WI38 (cell line): ENCODE results near the gene CTAGE1.

ENCODE experiments used
- H3K4me3 ChIP-seq: 2 replicates; pipeline ENCODE4 v1.5.1; 2011; ENCODE audit warnings: low read depth, mild to moderate bottlenecking, control low read depth, low read length
- TF ChIP-seq, protein P1 (sequence below): IDR thresholded peaks from 2 replicates; pipeline ENCODE4 v1.5.1; 2012; ENCODE audit warnings: low read depth, mild to moderate bottlenecking, control low read depth, low read length

Gene CTAGE1

DNA sequence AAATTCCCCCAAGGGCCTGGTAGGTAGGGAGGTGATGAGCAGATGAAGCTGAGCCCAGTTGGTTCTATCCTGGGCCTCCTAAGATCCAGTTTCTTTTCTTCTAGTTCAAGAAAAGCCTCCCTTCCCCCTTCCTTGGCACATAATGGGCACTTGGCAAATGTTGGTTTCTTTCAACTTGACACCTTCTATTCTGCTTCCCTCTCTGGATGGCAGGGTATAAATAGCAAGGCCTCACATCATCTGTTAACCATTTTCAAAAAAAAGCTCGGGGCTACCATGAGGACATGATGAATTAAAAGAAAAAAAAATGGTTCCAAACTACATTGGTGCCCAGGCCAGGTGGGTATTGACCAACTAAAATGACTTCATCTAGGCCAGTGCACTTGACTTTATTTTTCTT is 29.9 kb downstream of the CTAGE1 start:
- TF ChIP-seq, protein P1, sequence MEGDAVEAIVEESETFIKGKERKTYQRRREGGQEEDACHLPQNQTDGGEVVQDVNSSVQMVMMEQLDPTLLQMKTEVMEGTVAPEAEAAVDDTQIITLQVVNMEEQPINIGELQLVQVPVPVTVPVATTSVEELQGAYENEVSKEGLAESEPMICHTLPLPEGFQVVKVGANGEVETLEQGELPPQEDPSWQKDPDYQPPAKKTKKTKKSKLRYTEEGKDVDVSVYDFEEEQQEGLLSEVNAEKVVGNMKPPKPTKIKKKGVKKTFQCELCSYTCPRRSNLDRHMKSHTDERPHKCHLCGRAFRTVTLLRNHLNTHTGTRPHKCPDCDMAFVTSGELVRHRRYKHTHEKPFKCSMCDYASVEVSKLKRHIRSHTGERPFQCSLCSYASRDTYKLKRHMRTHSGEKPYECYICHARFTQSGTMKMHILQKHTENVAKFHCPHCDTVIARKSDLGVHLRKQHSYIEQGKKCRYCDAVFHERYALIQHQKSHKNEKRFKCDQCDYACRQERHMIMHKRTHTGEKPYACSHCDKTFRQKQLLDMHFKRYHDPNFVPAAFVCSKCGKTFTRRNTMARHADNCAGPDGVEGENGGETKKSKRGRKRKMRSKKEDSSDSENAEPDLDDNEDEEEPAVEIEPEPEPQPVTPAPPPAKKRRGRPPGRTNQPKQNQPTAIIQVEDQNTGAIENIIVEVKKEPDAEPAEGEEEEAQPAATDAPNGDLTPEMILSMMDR = no peak
- H3K4me3 ChIP-seq = no peak overlapping the region

GRCh38 chr18:22387364-22387763 is 30.4 kb downstream of the CTAGE1 start:
- H3K4me3 ChIP-seq = no peak overlapping the region
- TF ChIP-seq, protein P1 = no peak

DNA sequence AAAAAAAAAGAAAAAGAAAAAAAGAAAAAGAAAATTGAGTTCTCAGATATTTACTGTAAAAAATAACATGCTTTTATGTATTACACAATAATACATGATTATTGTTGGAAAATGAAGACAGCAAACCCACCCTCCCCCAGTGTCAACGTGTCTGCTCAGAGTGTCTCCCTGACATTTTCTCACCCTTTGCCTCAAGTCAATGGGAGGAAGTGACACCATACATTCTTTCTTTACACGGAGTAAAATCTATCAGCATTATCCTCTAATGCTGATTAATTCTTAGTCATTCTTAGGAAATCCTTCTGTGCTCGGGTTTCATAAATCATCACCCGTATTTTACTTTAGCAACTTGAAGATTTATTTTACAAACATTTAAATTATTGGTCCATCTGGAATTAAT is 32.0 kb downstream of the CTAGE1 start:
- TF ChIP-seq, protein P1 = no peak
- no peak overlapping the region for H3K4me3 ChIP-seq

DNA sequence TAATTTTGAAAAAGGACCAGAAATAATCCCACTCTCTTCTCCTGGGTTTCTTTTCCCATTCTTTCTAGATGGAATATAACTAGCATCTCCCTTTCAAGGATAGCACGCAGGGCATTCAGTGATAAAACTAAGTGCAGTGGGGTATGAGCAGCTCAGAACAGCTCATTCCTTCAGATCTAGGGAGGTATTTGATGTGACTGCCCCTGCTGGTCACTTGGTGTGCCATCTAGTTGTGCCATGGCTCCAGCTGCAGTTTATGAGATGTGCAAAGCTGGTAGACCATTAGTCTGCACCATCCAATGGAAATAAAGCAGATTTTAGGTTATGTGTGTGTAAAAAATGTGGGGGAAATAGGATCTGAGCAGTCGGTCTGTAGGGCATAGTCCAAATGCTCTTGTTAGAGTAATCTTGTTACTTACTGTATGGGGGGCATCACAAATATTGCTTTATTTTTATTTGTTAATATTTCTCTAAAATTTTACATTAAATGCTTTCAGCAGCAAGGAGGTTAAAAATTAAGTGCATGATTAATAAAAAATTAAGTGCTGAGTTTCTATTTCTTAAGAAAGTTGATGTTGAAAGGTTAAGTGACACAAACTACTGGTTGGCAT is 38.9 kb downstream of the CTAGE1 start:
- TF ChIP-seq, protein P1 = peak; percentile 38; the same call in 1 of the 2 replicates
- H3K4me3 ChIP-seq = no peak overlapping the region

DNA sequence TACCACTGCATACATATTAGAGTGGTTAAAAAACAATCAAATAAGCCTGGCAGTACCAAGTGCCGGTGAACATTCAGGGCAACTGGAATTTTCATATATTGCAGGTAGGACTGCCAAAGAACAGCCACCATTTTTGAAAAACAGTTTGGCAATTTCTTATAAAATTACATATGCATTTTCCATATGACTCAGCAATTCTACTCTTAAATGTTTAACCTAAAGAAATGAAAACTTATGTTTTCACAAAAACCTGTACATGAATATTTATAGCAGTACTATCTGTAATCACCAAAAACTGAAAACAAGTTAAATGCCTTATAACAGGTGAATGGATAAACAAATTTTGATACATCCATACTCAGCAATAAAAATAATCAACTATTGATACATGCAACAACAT is 39.9 kb downstream of the CTAGE1 start:
- TF ChIP-seq, protein P1 = no peak
- no peak overlapping the region for H3K4me3 ChIP-seq

- TF ChIP-seq, protein P1 = no peak
- H3K4me3 ChIP-seq = no peak overlapping the region
These were observed 47.3 kb downstream of the CTAGE1 start for GRCh38 chr18:22370414-22370813.

DNA sequence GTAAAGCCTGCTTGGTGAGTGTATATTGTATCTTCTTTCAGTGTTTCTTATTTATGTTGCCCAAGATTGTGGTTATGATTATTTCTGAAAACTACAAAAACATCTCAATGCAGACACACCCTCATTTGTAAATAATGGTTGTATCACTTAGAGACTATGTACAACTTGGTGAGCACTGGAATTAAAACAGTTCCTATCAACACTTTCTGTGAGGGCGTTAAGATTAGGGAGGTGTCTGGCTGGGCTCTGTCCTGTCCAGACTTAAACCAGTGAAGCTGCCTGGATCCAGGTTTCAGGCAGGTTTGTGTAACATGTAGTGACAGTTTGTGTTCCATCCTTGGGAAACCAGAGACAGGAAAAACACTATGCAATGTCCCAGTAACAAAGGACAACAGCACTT is 49.7 kb downstream of the CTAGE1 start:
- H3K4me3 ChIP-seq = no peak overlapping the region
- TF ChIP-seq, protein P1 = no peak
